ENCODE results near the gene ACTL7B. TPM values are rescaled to one million over a fixed set of nuclear protein-coding genes. Genes with fewer than 3 reads are reported as not detected.

Gene ACTL7B, protein sequence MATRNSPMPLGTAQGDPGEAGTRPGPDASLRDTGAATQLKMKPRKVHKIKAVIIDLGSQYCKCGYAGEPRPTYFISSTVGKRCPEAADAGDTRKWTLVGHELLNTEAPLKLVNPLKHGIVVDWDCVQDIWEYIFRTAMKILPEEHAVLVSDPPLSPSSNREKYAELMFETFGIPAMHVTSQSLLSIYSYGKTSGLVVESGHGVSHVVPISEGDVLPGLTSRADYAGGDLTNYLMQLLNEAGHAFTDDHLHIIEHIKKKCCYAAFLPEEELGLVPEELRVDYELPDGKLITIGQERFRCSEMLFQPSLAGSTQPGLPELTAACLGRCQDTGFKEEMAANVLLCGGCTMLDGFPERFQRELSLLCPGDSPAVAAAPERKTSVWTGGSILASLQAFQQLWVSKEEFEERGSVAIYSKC
- under 1 TPM in 1 of 2 donors, not detected in 1; 0.26 TPM for total RNA-seq

GRCh38 chr9:108855888-108856287 is at the start of gene ACTL7B:
ACTL7B (minus strand) TSS chr9:108855986; CDS start chr9:108855930, 56 bp downstream.
- H3K4me3 ChIP-seq = no peak within 1 kb of the TSS
- intact Hi-C loops (cut with DNase I) = no loop called here
- no peaks in the 10 kb centered on the region for H3K9me3 ChIP-seq
- H3K27me3 ChIP-seq = no peaks in the 10 kb centered on the region
- no peak for TF ChIP-seq POLR2A (IDR thresholded peaks at IDR 0.05)
- TF ChIP-seq, protein P1, sequence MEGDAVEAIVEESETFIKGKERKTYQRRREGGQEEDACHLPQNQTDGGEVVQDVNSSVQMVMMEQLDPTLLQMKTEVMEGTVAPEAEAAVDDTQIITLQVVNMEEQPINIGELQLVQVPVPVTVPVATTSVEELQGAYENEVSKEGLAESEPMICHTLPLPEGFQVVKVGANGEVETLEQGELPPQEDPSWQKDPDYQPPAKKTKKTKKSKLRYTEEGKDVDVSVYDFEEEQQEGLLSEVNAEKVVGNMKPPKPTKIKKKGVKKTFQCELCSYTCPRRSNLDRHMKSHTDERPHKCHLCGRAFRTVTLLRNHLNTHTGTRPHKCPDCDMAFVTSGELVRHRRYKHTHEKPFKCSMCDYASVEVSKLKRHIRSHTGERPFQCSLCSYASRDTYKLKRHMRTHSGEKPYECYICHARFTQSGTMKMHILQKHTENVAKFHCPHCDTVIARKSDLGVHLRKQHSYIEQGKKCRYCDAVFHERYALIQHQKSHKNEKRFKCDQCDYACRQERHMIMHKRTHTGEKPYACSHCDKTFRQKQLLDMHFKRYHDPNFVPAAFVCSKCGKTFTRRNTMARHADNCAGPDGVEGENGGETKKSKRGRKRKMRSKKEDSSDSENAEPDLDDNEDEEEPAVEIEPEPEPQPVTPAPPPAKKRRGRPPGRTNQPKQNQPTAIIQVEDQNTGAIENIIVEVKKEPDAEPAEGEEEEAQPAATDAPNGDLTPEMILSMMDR (IDR thresholded peaks at IDR 0.05) = no peak
- H3K36me3 ChIP-seq (replicated peaks in 1 of 2; ENCODE audit: insufficient read depth in 1 of 2, low read depth in 2 of 2) = no peaks in the 10 kb centered on the region
- no peaks in the 10 kb centered on the region for H3K4me1 ChIP-seq
- 65 to 72% methylated on average over 5 to 6 of the region's 7 CpGs for WGBS, 2 donors
- DNase-seq = no peak
- ATAC-seq = no peak
- no peak within 1 kb of the TSS for H3K27ac ChIP-seq

DNA sequence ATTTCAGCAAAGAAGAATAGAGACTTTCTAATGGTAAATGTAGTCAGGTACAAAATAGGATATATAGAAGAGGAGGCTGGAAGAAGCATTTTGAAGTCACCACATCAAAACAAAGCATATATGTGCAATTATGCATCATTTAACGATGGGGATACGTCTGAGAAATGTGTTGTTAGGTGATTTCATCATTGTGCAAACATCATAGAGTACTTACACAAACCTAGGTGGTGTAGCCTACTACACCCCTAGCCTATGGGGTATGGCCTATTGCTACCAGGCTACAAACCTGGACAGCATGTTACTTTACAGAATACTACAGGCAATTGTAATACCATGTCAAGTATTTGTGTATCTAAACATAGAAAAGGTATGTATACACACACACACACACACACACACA is 49.7 kb upstream of the ACTL7B start:
- Histone ChIP-seq H3K9me3 (no peaks in the 10 kb centered on the region), H3K27ac (no peak overlapping the region), H3K36me3 (replicated peaks in 1 of 2; ENCODE audit: insufficient read depth in 1 of 2, low read depth in 2 of 2) (peaks cover 5 to 24% of the 10 kb centered on the region in 2 donors), H3K27me3 (no peaks in the 10 kb centered on the region), H3K4me3 (no peak overlapping the region), H3K4me1 (no peaks in the 10 kb centered on the region)
- no peak for ATAC-seq
- intact Hi-C loops (cut with DNase I) = no loop called here
- WGBS, 2 donors = 43 to 53% methylated on average over 2 of the region's 2 CpGs
- no peak for TF ChIP-seq POLR2A (IDR thresholded peaks at IDR 0.05)
- TF ChIP-seq, protein P1 (IDR thresholded peaks at IDR 0.05) = no peak
- DNase-seq = no peak

GRCh38 chr9:108904161-108904560 is 48.4 kb upstream of the ACTL7B start:
- WGBS, 2 donors = 93 to 98% methylated on average over 3 of the region's 3 CpGs
- Histone ChIP-seq H3K27ac (no peak overlapping the region), H3K36me3 (replicated peaks in 1 of 2; ENCODE audit: insufficient read depth in 1 of 2, low read depth in 2 of 2) (peaks cover 5 to 24% of the 10 kb centered on the region in 2 donors)

GRCh38 chr9:108903420-108904103 is 47.8 kb upstream of the ACTL7B start:
- H3K4me3 ChIP-seq = no peak overlapping the region
- intact Hi-C loops (cut with DNase I) = no loop called here
- TF ChIP-seq, protein P1 (IDR thresholded peaks at IDR 0.05) = no peak
- TF ChIP-seq POLR2A (IDR thresholded peaks at IDR 0.05) = no peak
- H3K27me3 ChIP-seq = no peaks in the 10 kb centered on the region
- no peaks in the 10 kb centered on the region for H3K9me3 ChIP-seq
- H3K36me3 ChIP-seq (replicated peaks in 1 of 2; ENCODE audit: insufficient read depth in 1 of 2, low read depth in 2 of 2) = peaks cover 5 to 24% of the 10 kb centered on the region in 2 donors
- 79 to 91% methylated on average over 2 of the region's 2 CpGs for WGBS, 2 donors
- H3K4me1 ChIP-seq = no peaks in the 10 kb centered on the region
- no peak overlapping the region for H3K27ac ChIP-seq
- ATAC-seq = no peak
- DNase-seq = no peak

More at GRCh38 chr9:108904161-108904560, 48.4 kb upstream of the ACTL7B start:
- H3K9me3 ChIP-seq = no peaks in the 10 kb centered on the region
- intact Hi-C loops (cut with DNase I) = no loop called here
- no peak for ATAC-seq
- DNase-seq = no peak
- no peaks in the 10 kb centered on the region for H3K4me1 ChIP-seq
- H3K27me3 ChIP-seq = no peaks in the 10 kb centered on the region
- no peak for TF ChIP-seq POLR2A (IDR thresholded peaks at IDR 0.05)
- TF ChIP-seq, protein P1 (IDR thresholded peaks at IDR 0.05) = no peak
- no peak overlapping the region for H3K4me3 ChIP-seq

All from body of pancreas (tissue), 4 donors.